D341Med (cell line): ENCODE results near the gene NCBP1.

Source experiments
- DNase-seq: peaks from one replicate; pipeline ENCODE4 v3.0.0; 2012; ENCODE audit warnings: low spot score

Gene NCBP1

DNA sequence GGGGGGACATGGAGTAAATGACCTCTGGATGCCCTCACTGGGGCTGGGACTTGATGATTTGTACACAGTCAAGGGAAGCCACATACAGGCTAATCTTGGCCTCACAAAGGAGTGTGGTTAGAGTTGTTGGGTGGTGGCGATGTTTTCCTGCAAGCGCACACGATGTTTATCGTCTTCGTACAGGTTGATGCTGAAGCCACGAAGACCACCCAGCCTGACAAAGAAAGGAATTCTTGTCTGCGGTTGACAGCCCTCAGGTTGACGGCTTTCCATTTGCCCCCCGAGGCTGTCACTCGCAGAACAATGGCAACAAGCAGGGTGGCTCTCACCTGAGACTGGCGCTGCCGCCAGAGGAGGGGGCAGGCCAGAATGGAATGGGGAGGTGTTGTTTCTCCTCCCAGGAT is 77.6 kb downstream of the NCBP1 start:
- DNase-seq, result no peak

- no peak for DNase-seq
Measured at GRCh38 chr9:97714435-97714834, 80.8 kb downstream of the NCBP1 start.

DNA sequence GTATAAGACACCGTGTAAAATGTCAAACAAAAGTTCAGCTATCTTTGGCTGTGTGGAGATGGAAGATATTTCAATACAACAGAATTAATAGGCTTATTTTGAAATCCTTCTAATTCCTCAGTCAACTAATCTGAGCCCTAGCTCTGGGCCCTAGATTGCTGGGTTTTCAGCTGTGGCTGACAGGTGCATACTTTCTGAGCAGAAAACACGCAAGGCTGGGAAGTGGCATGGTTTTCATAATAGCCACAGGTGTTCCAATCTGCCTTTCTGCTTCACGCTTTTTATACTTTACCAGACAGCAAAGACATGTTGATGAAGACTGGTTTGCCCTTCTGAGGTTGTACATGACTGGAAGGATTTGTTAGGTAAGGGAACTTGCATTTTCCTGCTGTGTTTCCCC is 84.2 kb downstream of the NCBP1 start:
- no peak for DNase-seq

- no peak for DNase-seq
Measured at GRCh38 chr9:97721396-97721795, 87.8 kb downstream of the NCBP1 start.

- DNase-seq, result no peak
Measured at GRCh38 chr9:97722331-97722730, 88.7 kb downstream of the NCBP1 start.
